HG03520 (cell line): ENCODE results near the gene CNGB1.
"Not testable (repeated sequence)": the region's sequence is repeated elsewhere in the genome, so short reads cannot be mapped to it uniquely, and the experiment has no call there.

Source experiments
- ATAC-seq: cut with Tn5 transposase; IDR thresholded peaks from one replicate; pipeline ENCODE4 v1.9.1; 2021; ENCODE audit warnings: mild to moderate bottlenecking, moderate library complexity; ENCODE audit not compliant: unreplicated experiment

The CNGB1 gene

DNA sequence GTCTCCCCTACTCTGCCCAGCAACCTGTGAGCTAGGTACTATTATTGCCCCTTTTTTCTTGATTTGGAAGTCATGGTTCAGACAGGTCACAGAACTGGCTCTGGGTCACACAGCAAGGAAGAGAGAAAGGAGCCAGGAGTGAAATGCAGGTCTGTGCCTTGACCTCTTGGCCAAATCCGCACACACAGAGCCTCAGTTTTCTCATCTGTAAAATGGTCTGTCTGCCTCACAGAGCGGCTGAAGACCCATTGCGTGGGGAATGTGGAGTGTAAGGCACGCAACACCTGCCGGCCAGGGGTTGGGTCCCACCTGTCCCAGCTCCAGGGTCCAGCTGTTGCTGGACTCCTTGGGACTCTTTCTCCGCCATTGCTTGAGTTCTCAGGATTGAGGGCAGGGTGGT lies 32.4 kb downstream of the CNGB1 start:
- ATAC-seq, result no peak

DNA sequence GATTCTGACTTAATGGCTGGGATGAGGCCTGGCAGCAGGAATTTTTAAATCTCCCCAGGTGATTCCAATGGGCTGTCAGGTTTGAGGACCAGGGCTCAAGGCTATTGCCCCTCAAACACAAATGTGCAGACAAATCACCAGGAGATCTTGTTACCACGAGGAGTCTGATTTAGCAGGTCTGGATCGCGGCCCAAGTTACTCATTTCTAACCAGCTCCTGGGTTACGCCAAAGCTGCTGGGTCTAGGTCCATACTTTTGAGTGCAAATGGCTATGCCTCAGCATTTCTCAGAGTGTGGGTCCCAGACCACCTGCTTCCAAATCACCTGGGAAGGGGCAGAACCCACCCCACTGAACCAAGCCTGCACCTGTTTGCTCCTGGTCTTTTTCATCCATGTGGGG lies 33.1 kb downstream of the CNGB1 start:
- ATAC-seq, result no peak

DNA sequence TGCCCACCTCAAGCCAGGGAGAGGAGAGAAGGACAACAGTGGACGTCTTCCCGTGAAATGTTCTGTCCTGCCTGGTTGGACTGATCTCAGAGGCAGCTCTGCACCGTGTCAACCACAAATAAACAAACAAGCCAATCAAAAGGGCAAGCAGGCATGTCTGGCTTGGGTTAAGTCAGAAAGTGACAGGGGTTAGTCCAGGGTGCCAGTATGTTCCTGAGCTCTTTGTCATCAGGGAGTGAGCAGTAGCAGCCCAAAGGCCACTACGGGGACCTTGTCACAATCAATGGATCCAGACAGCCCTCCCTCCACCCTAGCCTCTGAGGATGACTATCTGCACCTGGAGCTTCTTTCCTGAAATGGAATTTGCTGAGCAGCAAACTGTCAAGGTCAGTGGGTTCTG lies 35.0 kb downstream of the CNGB1 start:
- no peak for ATAC-seq

DNA sequence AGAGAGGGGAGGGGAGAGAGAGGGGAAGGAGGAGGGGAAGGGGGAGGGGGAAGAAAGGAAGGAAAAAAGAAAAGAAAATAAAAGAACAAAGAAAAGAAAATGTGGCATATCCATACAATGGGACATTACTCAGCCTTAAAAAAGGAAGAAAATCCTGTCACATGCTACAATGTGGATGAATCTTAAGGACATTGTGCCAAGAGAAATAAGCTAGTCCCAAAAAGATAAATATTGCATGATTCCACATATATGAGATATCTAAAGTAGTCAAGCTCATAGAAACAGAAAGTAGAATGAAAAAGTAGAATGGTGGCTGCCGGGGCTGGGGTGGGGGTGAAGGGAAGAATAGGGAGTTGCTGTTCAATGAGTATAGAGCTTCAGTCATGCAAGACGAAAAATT lies 40.4 kb downstream of the CNGB1 start:
- no peak for ATAC-seq

DNA sequence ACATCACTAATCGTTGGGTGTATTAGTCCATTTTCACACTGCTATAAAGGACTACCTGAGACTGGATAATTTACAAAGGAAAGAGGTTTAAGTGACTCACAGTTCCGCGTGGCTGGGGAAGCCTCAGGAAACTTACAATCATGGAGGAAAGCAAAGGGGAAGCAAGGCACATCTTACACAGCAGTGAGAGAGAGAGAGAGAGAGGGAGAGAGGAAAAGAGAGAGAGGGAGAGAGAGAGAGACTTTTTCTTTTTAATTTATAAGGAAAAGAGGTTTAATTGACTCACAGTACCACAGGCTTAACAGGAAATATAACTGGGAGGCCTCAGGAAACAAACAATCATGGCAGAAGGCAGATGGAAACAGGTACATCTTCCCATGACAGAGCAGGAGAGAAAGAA lies 41.7 kb downstream of the CNGB1 start:
- ATAC-seq, result no peak

DNA sequence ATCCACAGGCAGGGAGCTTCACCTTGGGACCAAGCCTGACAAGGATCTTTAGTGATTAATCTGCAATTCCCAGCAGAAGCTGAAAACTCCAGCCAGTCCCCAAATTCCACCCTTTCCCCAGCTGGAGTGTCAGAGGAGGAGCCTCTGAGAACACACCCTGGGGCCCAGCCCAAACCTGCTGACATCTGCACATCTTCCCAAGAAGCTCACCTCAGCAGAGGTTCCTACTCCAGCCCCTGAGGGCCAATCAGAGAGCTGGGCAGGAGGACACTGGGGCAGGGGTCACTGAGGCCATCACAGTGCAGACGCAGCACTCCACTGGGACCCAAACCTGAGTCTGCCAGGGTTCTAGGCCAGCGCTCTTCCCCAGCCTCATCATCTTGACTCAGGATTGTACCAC lies 44.9 kb downstream of the CNGB1 start:
- no peak for ATAC-seq

DNA sequence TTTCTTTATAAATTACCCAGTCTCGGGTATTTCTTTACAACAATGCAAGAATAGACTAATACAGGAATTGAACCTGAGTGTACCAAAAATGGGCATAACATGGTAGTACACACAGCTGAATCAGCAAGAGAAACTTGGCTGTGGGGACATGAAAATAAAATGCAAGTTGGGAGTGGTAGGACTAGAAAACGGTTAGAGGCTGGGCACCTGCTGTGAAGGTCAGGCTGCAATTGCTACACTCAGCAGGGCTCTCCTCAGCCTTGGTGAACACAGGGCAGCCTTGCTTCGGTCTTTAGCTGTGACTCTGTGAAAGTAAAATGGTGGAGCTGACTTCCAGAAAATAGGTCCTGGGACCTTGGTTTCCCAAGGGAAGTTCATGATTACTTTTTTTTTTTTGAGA lies 45.6 kb downstream of the CNGB1 start:
- ATAC-seq, result no peak

DNA sequence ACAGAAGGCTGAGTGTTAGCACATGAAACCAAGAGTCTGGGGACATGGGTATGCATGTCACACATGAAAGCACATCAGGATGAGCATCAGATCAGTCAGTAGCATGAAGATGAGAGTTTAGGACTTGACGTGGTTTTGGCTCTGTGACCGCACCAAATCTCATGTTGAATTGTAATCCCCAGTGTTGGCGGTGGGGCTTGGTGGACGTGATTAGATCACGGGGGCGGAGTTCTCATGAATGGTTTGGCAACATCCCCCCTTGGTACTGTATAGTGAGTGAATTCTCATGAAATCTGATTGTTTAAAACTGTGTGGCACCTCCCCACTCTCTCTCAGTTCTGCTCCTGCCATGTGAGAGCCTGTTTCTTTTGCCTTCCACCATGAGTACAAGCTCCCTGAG lies 46.4 kb downstream of the CNGB1 start:
- no peak for ATAC-seq

DNA sequence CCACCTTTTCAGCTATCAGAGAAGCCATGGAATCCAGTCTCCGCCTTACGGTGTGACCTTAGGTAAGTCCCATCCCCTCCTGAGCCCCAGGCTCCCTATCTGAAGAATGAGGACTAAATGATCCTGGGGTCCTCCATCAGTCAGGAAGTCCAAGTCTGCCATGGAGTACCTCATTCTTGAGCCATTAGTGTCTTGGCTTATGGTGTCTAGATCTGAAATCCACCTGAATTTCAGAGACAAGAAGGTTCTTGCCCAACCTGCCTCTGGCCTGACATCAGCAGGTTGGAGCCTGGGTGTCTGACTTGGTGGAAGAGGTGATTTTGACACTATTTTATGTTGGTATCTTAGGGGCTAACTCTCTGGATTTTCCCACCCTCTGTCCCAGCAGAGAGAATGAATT lies 47.1 kb downstream of the CNGB1 start:
- no peak for ATAC-seq

DNA sequence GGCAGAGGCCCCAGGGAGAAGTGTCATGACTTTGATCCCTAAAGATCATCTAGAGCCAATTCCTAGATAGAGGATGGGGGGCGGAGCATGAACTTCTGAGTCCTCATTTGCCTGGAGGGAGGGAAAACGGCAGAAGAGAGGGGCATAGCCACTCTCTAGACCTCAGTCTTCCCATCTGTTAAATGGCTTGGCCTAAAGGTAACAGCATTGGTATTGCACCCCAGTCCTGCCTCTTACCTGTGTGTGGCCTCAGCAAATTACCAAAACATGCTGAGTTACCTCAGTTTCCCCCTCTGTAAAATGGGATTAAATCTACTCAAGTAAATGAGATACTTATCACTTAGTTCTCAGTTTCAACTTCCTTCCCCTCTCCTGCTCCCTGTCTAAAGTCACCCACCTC lies 47.5 kb downstream of the CNGB1 start:
- no peak for ATAC-seq

DNA sequence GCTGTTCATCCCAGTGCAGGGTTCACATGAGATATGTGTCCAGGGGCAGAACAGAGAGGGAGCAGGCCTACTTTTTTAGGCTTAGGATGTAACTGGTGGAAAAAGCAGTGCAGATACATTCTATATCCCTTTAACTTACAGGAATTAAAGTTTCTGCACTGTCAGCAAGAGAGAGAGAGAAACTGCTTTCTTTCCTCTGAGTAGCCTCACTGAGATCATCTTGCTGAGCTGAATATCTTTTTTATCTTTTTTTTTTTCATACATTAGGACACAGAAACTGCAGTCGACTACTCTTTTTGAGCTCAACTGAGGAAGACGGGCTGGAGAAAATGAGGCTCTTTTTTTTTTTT lies 50.1 kb downstream of the CNGB1 start:
- no peak for ATAC-seq

DNA sequence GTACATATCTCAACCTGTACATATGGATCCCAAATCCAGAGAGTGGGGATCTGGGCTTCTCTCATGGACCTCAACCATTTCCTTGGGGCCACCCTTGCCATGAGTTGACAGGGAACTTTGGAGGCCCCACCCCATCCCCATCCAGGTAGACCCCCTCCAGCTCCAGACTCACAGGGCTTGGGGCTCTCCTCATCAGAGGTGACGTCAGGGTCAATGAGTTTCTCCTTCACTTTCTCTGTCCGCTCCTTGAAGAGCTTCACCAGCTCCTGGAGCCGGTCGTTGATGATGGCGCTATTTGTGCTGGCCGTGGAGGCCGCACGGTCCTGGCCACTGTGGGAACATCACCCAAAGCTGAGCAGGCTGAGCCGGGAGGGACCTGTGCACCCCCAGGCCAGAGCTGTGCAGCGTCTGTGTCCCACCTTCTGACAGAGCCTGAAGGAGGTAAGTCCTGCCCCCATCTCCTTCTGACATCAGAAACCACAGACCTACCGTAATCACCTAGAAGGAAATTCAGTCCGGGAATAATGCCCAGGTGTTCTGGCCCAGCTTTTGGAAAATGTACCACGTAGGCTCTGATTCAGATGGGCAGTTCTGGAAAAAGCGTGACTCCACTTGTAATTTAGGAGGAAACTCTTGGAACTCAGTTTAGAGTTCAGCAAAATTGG lies 50.6 kb downstream of the CNGB1 start:
- ATAC-seq, result no peak

DNA sequence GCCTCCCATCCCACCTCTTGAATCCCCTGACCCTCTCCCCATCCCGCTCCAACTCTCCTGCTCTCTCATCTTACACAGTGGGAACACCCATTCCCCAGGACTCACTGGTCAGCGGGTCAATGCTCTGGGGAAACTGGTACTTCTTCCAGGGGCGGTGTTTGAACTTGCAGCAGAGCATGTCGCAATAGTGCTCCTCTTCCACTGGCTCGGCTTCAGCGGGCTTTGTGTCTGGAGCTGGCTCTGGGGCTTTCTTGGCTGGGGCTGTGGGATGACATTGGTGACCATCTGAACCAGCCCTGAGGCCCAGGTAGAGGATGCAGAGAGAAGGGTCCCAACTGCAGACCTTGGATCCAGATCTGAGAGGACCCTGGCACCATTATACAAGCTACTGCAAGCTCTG lies 51.9 kb downstream of the CNGB1 start:
- no peak for ATAC-seq

DNA sequence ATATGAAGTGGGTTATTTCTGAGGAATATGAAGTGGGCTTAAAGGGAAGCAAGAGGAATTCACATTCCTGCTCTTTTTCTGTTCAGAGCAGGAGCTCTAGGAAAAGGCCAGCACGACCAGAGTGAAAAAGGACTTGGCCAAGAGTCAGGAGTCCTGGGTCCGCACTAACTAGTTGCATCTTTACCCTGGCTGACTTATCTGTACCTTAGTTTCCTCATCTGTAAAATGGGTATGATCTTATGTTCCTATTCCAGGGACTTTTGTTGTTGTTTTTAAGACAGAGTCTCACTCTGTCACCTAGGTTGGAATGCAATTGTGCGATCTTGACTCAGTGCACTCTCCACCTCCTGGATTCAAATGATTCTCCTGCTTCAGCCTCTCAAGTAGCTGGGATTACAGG lies 52.5 kb downstream of the CNGB1 start:
- ATAC-seq, result no peak

DNA sequence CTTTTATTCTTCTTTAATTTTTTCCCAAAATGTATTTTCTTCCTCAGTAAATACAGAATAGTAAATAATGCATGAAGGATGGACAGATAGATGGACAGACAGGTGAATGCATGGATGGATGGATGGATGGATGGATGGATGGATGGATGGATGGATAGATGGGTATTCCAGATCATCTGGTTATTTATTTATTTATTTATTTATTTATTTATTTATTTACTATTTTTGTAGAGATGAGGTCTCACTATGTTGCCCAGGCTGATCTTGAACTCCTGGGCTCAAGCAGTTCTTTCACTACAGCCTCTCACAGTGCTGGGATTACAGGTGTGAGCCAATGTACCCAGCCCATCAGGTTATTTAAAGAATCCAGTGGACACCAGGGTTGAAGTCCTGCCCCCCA lies 53.0 kb downstream of the CNGB1 start:
- ATAC-seq, result not testable (repeated sequence)

DNA sequence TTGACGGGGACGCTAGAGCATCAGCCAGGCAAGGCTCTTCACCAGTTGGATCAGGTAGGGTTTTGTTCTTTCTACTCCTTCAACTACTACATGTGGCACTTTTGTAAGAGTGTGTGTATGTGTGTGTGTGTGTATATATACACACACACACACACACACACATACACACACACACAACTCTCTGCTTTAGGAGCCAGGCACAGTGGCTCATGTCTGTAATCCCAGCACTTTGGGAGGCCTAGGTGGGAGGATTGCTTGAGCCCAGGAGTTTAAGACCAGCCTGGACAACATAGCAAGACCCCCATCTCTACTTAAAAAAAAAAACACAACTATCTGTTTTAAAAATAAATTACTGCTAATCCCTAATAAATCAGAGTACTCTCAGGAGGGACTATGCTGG lies 53.4 kb downstream of the CNGB1 start:
- not testable (repeated sequence) for ATAC-seq

DNA sequence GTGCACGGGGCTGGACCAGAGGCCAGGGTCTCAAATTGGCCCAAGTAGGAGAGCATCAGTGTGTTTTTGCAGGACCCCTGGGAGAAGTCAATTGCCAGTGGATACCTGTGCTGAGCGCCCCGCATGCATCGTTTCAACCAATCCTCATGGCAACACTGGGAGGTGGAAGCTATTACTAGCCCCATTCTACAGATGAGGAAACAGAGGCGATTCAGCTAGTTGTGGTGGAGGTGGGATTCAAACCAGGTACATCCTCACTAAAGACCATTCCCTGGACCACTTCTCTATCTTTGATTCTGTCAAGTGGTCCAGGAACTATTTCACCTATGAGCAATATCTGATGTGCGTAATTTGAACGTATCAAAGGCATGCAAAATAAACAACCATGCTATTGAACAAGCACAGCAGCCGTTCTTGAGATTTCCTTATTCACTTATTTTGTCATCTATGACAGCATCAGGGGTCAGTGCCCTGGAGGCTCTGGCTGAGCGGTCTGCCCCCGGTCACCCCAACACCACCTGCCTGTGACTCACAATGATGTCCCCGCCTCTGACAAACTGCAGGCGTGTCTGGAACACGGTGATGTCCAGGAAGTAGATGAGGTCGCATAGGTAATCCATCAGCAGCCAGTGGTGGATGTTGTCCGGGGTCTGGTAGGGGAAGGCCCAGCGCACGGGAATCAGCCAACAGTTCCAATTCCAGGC lies 54.0 kb downstream of the CNGB1 start:
- no peak for ATAC-seq

DNA sequence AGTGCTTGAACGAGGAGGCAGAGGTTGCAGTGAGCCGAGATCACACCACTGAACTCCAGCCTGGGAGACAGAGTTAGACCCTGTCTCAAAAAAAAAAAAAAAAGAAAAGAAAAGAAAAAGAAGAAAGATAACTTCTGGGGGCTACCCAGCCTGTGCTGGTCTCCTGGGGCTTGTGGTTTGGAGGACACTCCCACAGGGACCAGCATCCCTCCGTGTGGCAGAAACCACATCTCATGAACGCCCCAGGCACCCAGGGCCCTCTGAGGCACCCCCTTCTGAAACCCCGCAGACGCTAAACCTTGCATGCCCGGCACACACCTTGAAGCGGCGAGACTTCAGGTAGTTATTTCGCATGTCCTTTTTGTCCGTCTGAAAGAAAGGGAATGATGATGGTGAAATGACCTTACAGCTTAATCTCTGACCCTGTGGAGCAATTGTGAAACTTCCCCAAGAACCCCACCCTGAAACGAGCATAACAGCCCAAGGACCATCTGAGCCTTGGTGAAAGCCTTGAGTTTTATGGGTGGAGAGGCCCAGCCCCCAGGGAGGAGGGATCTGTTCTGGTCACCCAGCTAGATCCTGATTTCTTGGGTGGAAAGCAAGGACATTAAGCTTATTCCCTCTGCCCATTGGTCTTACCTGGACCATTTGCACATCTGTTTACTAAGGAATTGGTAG lies 55.0 kb downstream of the CNGB1 start:
- no peak for ATAC-seq

DNA sequence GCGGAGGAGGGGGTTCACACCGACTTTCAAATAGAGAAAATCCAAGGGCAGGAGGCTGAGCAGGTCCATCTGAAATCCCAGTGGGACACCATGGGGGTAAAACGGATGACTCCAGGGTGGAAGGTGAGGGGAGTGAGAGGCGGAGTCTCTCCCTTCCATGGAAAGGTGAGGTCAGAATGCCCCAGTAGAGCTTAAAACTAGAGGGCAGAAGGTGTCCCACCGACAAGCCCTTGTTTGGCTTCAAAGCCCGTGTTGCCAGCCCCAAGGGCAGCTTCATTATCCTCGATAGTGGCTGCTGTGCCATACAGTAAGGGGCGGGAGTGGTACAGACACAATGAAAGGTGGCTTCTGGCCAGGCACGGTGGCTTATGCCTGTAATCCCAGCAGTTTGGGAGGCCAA lies 55.7 kb downstream of the CNGB1 start:
- ATAC-seq, result no peak

DNA sequence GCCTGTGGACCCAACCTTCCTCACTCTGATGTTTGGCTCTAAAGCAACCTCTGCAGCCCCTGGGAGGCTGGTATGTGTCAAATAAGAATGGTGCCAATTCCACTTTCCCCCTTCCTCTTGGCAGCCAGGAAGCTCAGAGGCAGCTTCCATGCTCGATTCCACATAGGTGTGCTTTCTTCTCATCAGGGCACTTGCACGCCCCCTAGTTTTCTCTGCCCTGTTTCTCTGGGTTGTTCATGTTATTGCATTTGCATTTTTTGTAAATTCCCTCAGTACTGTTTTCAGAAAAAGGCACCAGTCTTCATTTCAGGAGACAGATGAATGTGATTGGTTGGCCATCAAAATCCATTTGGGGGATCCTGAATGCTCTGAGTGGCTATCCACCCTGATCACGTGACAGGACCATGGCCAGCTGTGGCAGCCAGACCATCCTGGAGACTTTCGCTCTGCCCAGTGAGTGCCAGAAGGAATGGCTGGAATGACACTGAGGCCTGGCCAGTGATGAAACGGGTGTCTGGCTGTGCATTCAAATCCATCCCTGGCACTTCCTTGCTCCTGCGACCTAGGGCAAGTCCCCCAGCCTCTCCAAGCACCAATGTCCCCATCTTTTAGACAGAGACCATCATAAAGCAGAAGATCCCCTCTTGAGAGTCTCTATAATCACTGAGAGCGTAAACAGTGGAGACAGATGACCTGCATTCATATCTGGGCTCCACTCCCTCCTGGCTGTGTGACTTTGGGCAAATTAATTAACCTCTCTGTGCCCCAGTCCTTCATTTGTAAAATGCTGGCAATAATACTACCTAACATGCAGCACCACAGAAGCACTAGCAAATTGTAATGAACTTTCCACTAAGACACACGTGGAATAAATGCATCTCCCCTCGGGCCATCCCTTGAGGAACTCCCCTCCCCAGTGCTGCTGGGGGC lies 56.4 kb downstream of the CNGB1 start:
- no peak for ATAC-seq

DNA sequence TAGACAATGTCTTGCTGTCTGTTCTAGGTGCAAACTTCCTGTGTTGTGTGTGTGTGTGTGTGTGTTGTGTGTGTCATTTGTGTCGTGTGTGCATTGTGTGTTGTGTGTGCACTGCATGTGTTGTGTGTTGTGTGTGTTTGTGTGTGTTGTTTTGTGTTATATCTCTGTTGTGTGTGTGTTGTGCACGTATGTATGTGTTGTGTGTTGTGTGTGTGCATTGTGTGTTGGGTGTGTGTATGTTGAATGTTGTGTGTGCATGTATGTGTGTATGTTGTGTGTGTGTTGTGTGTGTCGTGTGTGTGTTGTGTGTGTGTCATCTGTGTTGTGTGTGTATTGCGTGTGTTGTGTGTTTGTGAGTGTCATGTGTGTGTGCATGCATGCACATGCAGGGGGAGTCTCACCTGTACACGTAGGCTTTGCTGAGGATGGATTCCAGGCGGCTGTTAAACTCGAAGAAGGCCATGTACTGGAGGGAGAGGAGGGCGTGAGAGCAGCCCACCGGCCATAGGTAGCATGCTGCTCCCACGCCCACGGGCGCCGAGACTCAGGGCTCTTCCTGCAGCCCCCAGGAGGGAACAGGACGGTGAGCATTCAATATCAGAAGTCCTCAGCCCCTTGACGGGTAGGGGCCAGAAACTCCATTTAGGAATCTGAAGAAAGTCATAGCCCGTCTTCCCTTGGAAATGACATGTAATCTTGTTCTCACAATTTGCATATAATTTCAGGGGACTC lies 58.2 kb downstream of the CNGB1 start:
- ATAC-seq, result no peak
